ENCODE data around the gene EHMT1.

Gene EHMT1

GRCh38 chr9:137618105-137619067 lies at the start of gene EHMT1:
Gene EHMT1, plus strand, starts transcription at chr9:137619005. Its CDS starts 24 bp downstream, at chr9:137619029.
- peak; percentile 97 for DNase-seq (ENCODE audit: low read depth, low spot score)

- no peak for DNase-seq (ENCODE audit: low read depth, low spot score)
Observed at GRCh38 chr9:137569609-137570203, 49.1 kb upstream of the EHMT1 start.

- no peak for DNase-seq (ENCODE audit: low read depth, low spot score)
Observed at GRCh38 chr9:137570566-137570965, 48.2 kb upstream of the EHMT1 start.

GRCh38 chr9:137574192-137574591 lies 44.6 kb upstream of the EHMT1 start:
- no peak for DNase-seq (ENCODE audit: low read depth, low spot score)

DNA sequence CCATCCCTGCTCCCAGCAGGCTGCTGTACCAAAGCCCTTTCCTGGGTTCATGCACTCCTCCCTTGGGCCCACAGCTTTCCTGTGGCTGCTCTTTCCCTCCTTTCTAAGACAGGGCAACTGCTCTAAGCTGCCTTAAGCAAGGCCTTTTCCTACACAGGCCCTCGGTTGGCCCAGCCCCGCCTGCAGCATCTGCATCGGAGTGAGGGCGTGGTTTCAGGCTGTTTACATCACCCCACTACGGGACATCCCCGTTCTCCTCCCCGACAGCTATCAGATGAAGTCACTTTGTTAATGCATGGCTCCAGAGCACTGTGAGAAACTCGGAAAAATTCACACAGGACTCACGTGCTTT lies 43.5 kb upstream of the EHMT1 start:
- DNase-seq (ENCODE audit: low read depth, low spot score): no peak

- DNase-seq (ENCODE audit: low read depth, low spot score): no peak
Observed at GRCh38 chr9:137575716-137576411, 42.9 kb upstream of the EHMT1 start.

GRCh38 chr9:137578518-137579258 lies 40.1 kb upstream of the EHMT1 start, which contains the start of gene DPH7:
Gene DPH7, minus strand, starts transcription at chr9:137578925. Its CDS starts 148 bp downstream, at chr9:137578777.
- peak; percentile 98 for DNase-seq (ENCODE audit: low read depth, low spot score)

DNA sequence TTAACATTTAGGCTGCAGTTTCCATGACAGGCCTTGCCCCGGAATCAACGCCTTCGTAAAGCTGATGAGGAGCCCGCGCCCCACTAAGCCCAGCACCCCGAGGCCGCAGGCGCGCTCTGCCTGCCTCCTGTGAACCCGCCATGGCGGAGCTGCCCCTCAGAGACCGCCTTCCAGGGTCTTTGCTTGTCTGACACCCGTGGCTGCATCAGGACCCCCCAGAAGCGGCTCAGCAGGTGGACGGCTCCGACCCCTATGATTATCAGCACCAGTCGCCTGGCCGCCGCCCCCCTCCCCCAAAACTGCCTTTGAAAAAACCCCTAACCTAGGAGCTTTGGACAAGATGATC lies 39.6 kb upstream of the EHMT1 start:
- DNase-seq (ENCODE audit: low read depth, low spot score): no peak

DNA sequence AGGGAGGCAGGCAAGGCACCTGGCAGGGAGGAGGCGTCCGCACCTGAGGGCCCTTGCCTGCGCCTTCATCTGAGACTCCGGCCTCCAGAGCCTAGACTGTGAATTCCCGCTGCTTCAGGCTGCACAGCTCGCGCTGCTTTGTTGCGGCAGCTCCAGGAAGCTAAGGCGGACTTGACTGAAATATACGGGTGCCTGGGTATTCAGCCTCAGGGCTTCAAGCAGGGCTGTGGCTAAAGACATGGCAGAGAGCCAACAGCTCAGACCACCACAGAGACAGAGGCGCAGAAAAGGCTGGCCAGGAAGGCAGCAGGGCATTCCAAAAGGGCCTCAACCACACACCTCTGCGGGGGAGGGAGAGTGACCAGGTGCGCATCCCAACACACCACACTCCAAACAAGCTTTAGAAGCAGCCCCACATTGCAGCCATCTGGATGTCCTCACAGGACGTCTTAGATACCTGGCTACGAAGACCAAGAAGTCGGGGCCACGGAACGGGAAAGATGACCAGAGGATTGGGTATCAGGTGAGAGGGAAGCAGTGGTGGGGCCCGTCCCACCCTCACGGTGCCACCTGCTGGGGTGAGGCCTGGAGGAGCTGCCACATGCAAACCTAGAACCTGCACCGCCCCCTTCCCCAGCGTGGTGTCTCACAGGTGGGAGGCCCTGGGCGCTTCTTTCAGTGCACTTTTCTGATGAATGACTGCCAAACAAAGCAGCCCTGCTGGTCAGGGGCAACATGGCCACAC lies 38.4 kb upstream of the EHMT1 start:
- peak; percentile 52 for DNase-seq (ENCODE audit: low read depth, low spot score)

DNA sequence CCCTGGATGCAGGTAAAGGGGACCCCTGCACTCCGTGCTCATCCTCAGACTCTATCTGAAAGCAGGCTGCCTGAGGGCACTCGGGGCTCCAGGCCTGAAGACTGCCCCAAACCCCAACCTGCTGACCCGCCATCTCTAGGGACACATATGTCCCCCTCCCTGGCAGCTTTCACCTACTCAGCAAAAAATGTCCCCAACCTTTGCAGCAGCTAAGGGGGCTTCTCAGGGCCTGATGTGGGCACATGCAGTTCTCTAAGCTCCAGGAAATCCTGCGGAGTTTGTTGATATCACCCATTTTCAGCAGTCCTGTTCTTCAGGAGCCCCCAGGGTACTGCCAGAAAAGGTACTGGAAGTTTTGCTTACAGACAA lies 37.9 kb upstream of the EHMT1 start:
- DNase-seq (ENCODE audit: low read depth, low spot score): no peak

GRCh38 chr9:137581361-137582285 lies 37.2 kb upstream of the EHMT1 start:
- DNase-seq (ENCODE audit: low read depth, low spot score): no peak

- no peak for DNase-seq (ENCODE audit: low read depth, low spot score)
Observed at GRCh38 chr9:137582286-137582860, 36.4 kb upstream of the EHMT1 start.

- DNase-seq (ENCODE audit: low read depth, low spot score): no peak
Observed at GRCh38 chr9:137583347-137583746, 35.5 kb upstream of the EHMT1 start.

- no peak for DNase-seq (ENCODE audit: low read depth, low spot score)
Observed at GRCh38 chr9:137583957-137584356, 34.8 kb upstream of the EHMT1 start.

DNA sequence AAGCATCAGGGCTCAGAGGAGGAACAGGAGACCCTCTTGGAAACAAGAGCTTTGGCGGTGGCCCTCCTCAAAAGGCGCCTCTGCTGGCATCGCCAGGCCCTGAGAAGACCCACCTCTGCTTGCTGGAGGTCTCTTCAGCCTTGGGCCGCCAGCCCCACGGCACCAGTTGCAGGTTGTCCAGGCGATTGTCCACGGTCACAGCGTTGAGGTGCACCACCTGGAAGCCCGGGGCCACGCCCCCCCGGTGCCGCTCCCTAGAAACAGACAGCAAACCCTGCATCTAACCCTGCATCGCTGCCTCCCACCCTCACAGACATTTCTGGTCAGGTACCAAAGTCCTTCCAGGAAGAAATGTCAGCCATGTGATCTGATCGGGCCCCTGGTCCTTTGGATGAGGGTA lies 32.0 kb upstream of the EHMT1 start:
- no peak for DNase-seq (ENCODE audit: low read depth, low spot score)

DNA sequence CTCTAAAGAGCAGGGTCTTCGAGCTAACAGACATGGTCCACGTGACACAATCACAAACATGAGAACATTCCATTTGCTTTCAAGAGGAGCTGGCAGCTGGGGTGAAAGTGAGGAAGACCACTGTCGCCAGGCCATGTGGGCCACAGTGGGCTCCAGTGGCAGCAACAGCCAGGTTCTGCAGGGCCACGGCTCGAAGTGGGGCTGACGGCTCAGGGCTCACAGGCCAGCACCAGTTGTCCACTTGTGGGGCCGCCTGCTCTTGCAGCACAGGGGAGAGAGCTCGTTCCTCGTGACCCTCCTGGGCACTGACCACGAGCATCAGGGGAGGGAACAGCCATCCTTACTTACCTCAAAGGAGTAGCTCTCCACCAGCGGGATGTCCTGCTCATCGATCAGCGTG lies 30.5 kb upstream of the EHMT1 start:
- DNase-seq (ENCODE audit: low read depth, low spot score): no peak

GRCh38 chr9:137588891-137589290 lies 29.9 kb upstream of the EHMT1 start:
- no peak for DNase-seq (ENCODE audit: low read depth, low spot score)

DNA sequence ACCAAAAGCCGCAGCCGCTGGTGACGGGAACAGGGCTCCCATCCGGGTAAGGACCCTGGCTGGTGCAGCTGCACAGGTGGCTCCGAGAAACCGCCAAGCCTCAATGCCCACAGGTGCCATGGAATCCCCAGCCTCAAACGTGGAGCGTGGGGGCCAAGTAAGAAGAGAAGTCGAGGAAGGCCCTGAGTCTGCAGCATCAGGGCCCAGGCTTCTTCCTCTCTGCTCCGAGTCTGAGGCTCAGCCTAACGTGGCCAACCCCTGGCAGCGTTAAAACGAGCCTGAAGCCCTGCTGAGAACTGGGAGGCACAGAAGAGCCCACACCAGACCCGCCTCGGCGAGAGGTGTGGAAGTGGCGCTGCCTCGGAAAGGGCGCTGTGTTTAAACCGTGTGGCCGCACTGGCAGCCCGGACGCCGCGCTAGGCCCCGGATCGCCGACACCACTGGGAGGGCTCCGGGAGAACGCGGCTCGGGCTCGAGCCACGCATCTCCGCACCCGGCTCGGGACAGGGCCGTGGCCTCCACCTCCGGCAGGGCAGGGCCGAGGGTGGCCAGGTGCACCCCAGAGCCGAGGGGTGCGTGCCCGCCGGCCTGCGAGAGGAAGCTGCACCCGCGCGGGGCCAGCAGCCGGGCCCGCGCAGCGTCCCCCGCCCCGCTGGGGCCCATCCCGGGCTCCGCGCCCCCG lies 29.2 kb upstream of the EHMT1 start:
- peak; percentile 57 for DNase-seq (ENCODE audit: low read depth, low spot score)

DNA sequence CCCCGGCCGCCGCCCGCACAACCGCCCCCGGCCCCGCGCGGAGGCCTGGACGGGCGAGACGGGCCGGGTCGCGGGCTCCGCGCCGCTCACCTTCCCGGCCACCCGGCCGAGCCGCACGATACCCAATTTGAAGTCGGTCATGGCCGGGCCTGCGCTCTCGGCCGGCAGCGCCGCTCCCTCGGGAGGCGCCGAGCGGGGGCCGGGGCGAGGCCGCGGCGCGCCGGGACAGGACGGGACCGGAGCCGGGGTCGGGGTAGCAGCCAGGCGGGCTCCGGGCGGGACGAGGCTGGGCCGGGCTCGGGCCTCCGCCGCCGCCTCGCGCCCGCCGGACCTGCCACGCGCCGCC lies 28.7 kb upstream of the EHMT1 start:
- no peak for DNase-seq (ENCODE audit: low read depth, low spot score)

Measured in astrocyte of the hippocampus (primary cell).